CD14-positive monocyte (primary cell): ENCODE measurements around the gene CAPN8. TPM values are rescaled to one million over a fixed set of nuclear protein-coding genes. Genes with fewer than 3 reads are reported as not detected.

Experiments
- DNase-seq, 3 donors: peaks; one replicate each; pipeline ENCODE4 v3.0.0-alpha.2; 2011 to 2022
- H2AFZ ChIP-seq: 2 replicates; pipeline ENCODE4 v1.6.0; 2012; ENCODE audit warnings: mild to moderate bottlenecking, low read depth, low read length, inconsistent platforms; ENCODE audit not compliant: insufficient read depth, poor library complexity, severe bottlenecking
- H3K27ac ChIP-seq, 2 donors: 1 replicate in 1 of 2; 2 replicates in 1 of 2; pipeline ENCODE4 v1.5.1; 2012 to 2013; ENCODE audit warnings: low read length in 2 of 2, control low read depth in 1 of 2, inconsistent platforms in 1 of 2, low read depth in 1 of 2, mild to moderate bottlenecking in 1 of 2
- H3K27me3 ChIP-seq, 2 donors: one replicate each; pipeline versions ENCODE4 v1.6.0 to v1.6.1; 2011 to 2013; ENCODE audit warnings: low read length in 2 of 2; ENCODE audit not compliant: control insufficient read depth in 2 of 2, insufficient read depth in 2 of 2
- H3K36me3 ChIP-seq, 2 donors: replicated peaks in 1 of 2; 1 replicate in 1 of 2; 2 replicates in 1 of 2; pipeline versions ENCODE4 v1.5.1 to v1.6.1; 2012 to 2013; ENCODE audit warnings: low read length in 2 of 2, control low read depth in 1 of 2, inconsistent platforms in 1 of 2, mild to moderate bottlenecking in 1 of 2; ENCODE audit not compliant: insufficient read depth in 2 of 2, control insufficient read depth in 1 of 2
- H3K4me1 ChIP-seq, 2 donors: 1 replicate in 1 of 2; 2 replicates in 1 of 2; pipeline versions ENCODE4 v1.5.1 to v1.6.1; 2012 to 2013; ENCODE audit warnings: low read length in 2 of 2, control low read depth in 1 of 2, inconsistent platforms in 1 of 2, mild to moderate bottlenecking in 1 of 2, moderate library complexity in 1 of 2; ENCODE audit not compliant: insufficient read depth in 2 of 2, control insufficient read depth in 1 of 2
- H3K4me2 ChIP-seq: replicated peaks from 2 replicates; pipeline ENCODE3; 2012; ENCODE audit warnings: low read length, moderate library complexity, mild to moderate bottlenecking; ENCODE audit not compliant: poor library complexity, severe bottlenecking; ENCODE audit errors: extremely low read depth
- H3K4me3 ChIP-seq, 3 experiments: fragments of 200-600 bp in 1 of 3; sonication (generic) in 1 of 3; replicated peaks in 1 of 3; 1 replicate in 2 of 3; 2 replicates in 1 of 3; pipeline ENCODE4 v1.5.1; 2011 to 2013; ENCODE audit warnings: low read length in 3 of 3, mild to moderate bottlenecking in 3 of 3, control low read depth in 2 of 3, low read depth in 2 of 3, inconsistent platforms in 1 of 3, moderate library complexity in 1 of 3
- H3K79me2 ChIP-seq: 2 replicates; pipeline ENCODE4 v1.6.0; 2012; ENCODE audit warnings: mild to moderate bottlenecking, control low read depth, inconsistent platforms, low read length, moderate library complexity; ENCODE audit not compliant: insufficient read depth
- H3K9ac ChIP-seq: 2 replicates; pipeline ENCODE4 v1.6.0; 2017; ENCODE audit warnings: low read length, mild to moderate bottlenecking; ENCODE audit not compliant: insufficient read depth, poor library complexity, severe bottlenecking
- H3K9me3 ChIP-seq, 2 donors: replicated peaks in 1 of 2; 1 replicate in 1 of 2; 2 replicates in 1 of 2; pipeline versions ENCODE4 v1.5.1 to v1.6.1; 2012 to 2013; ENCODE audit warnings: low read length in 2 of 2, control low read depth in 1 of 2; ENCODE audit not compliant: control insufficient read depth in 1 of 2, insufficient read depth in 1 of 2
- H4K20me1 ChIP-seq: 2 replicates; pipeline ENCODE4 v1.6.0; 2012; ENCODE audit warnings: mild to moderate bottlenecking, low read length, control low read depth, moderate library complexity; ENCODE audit not compliant: insufficient read depth
- H3K27ac Mint-ChIP-seq, 7 donors: one replicate each; pipeline ENCODE4 v1.8.0; 2020; ENCODE audit warnings: mild to moderate bottlenecking in 7 of 7, mixed read lengths in 7 of 7, moderate library complexity in 6 of 7, inconsistent platforms in 2 of 7
- H3K27me3 Mint-ChIP-seq, 3 donors: one replicate each; pipeline ENCODE4 v1.8.0; 2021 to 2022; ENCODE audit warnings: low read depth in 3 of 3, mild to moderate bottlenecking in 3 of 3, mixed read lengths in 3 of 3, moderate library complexity in 3 of 3, inconsistent platforms in 1 of 3
- H3K36me3 Mint-ChIP-seq, 2 donors: one replicate each; pipeline ENCODE4 v1.8.0; 2020; ENCODE audit warnings: mixed read lengths in 2 of 2, inconsistent platforms in 1 of 2, mild to moderate bottlenecking in 1 of 2
- H3K4me1 Mint-ChIP-seq: one replicate; pipeline ENCODE4 v1.8.0; 2020; ENCODE audit warnings: mild to moderate bottlenecking, mixed read lengths
- H3K4me3 Mint-ChIP-seq, 2 donors: one replicate each; pipeline ENCODE4 v1.8.0; 2020; ENCODE audit warnings: mild to moderate bottlenecking in 2 of 2, mixed read lengths in 2 of 2, moderate library complexity in 1 of 2
- H3K9me3 Mint-ChIP-seq, 7 donors: one replicate each; pipeline ENCODE4 v1.8.0; 2020 to 2022; ENCODE audit warnings: mixed read lengths in 7 of 7, mild to moderate bottlenecking in 6 of 7, moderate library complexity in 6 of 7, inconsistent platforms in 2 of 7
- CTCF ChIP-seq: fragments of 200-600 bp; IDR thresholded peaks from one replicate; pipeline ENCODE4 v1.8.0; 2022; ENCODE audit warnings: antibody characterized with exemption, mild to moderate bottlenecking
- WGBS: methylation state at CpG from one replicate; pipeline ENCODE4 v1.1.5; 2013; ENCODE audit warnings: missing lambda C conversion rate; ENCODE audit not compliant: insufficient coverage; 5-methylcytosine and 5-hydroxymethylcytosine counted together
- intact Hi-C, 2 donors: fragments of 100-400 bp; cut with micrococcal nuclease; formaldehyde crosslinking; loops; one replicate each; pipeline versions ENCODE4 v1.15.0 to v1.15.1; 2023
- polyA plus RNA-seq, 3 donors: library from polyadenylated mRNA; depleted of rRNA in 1 of 3; unstranded in 2 of 3; stranded (reverse) in 1 of 3; fragments of 300-500 nt in 2 of 3; fragments of >200 nt in 1 of 3; fragmentation: Illumina TruSeq in 2 of 3; gene quantifications; 1 replicate in 2 of 3; 2 replicates in 1 of 3; pipeline ENCODE4 v1.2.3, GENCODE V29; 2012 to 2021

The CAPN8 gene
- polyA plus RNA-seq, 3 donors, result 0.40 TPM; not detected in 2

- Histone ChIP-seq H3K27me3 (no peaks in the 10 kb centered on the region), H2AFZ (no peak overlapping the region), H3K36me3 (no peaks in the 10 kb centered on the region), H4K20me1 (no peaks in the 10 kb centered on the region), H3K9me3 (no peaks in the 10 kb centered on the region), H3K4me1 (peaks cover 17 to 24% of the 10 kb centered on the region in 2 donors), H3K79me2 (peaks cover 14% of the 10 kb centered on the region), H3K9ac (no peak overlapping the region), H3K4me3 (no peak overlapping the region), H3K4me2 (no peak overlapping the region), H3K27ac (no peak overlapping the region)
- DNase-seq, result no peak
- WGBS, result 100% methylated on average over 2 of the region's 3 CpGs
- H3K27ac Mint-ChIP-seq, result peak overlapping the region in 1 of 7 donors; percentile 6
- intact Hi-C loops, result no loop called here
- H3K4me1 Mint-ChIP-seq, result peaks cover 26% of the 10 kb centered on the region
- peaks cover 6 to 10% (median 10%) of the 10 kb centered on the region in 3 donors for H3K27me3 Mint-ChIP-seq
- TF ChIP-seq CTCF, result no peak
- H3K4me3 Mint-ChIP-seq, result no peak overlapping the region
- peaks cover 0 to 3% (median 0%) of the 10 kb centered on the region in 7 donors for H3K9me3 Mint-ChIP-seq
- H3K36me3 Mint-ChIP-seq, result peaks cover 0 to under 1% of the 10 kb centered on the region in 2 donors
Measured at GRCh38 chr1:223708651-223709268, 43.3 kb upstream of the CAPN8 start.

- Mint-ChIP-seq H3K27me3 (peaks cover 6 to 10% (median 10%) of the 10 kb centered on the region in 3 donors), H3K36me3 (no peaks in the 10 kb centered on the region), H3K27ac (no peak overlapping the region), H3K4me3 (no peak overlapping the region), H3K9me3 (peaks cover 0 to 3% (median 0%) of the 10 kb centered on the region in 7 donors), H3K4me1 (peaks cover 20% of the 10 kb centered on the region)
- Histone ChIP-seq H3K4me1 (peaks cover 10 to 16% of the 10 kb centered on the region in 2 donors), H2AFZ (no peak overlapping the region), H3K9ac (no peak overlapping the region), H3K4me3 (no peak overlapping the region), H3K27me3 (no peaks in the 10 kb centered on the region), H3K27ac (no peak overlapping the region), H3K4me2 (no peak overlapping the region), H4K20me1 (no peaks in the 10 kb centered on the region), H3K79me2 (peaks cover 6% of the 10 kb centered on the region), H3K36me3 (no peaks in the 10 kb centered on the region), H3K9me3 (no peaks in the 10 kb centered on the region)
- no peak for TF ChIP-seq CTCF
- no peak for DNase-seq
- 93% methylated on average over 5 of the region's 5 CpGs for WGBS
- intact Hi-C loops, result no loop called here
Measured at GRCh38 chr1:223708001-223708359, 42.5 kb upstream of the CAPN8 start.
